Stimulated activated CD4-positive, alpha-beta T cell treated with anti-CD3 and anti-CD28 coated beads, Interleukin-1b, Interleukin-23, amount 100 ng/mL, for 1 hour (primary cell): ENCODE data around the gene NPTX1.

Source experiments
- DNase-seq, 2 donors: peaks; one replicate each; pipeline ENCODE4 v3.0.0-alpha.2; 2020; ENCODE audit warnings: low read depth in 2 of 2

Gene NPTX1

GRCh38 chr17:80459234-80459633 lies 17.2 kb downstream of the NPTX1 start:
- no peak for DNase-seq

GRCh38 chr17:80458016-80458415 lies 18.4 kb downstream of the NPTX1 start:
- DNase-seq = no peak

- no peak for DNase-seq
Measured at GRCh38 chr17:80457236-80457856, 19.1 kb downstream of the NPTX1 start.

- no peak for DNase-seq
Measured at GRCh38 chr17:80456465-80457235, 19.8 kb downstream of the NPTX1 start.

GRCh38 chr17:80455784-80456183 lies 20.6 kb downstream of the NPTX1 start:
- DNase-seq = no peak

- DNase-seq = no peak
Measured at GRCh38 chr17:80455336-80455710, 21.1 kb downstream of the NPTX1 start.

- peak; percentile 86 to 91 for DNase-seq
Measured at GRCh38 chr17:80454557-80455335, 21.7 kb downstream of the NPTX1 start.

GRCh38 chr17:80453998-80454556 lies 22.3 kb downstream of the NPTX1 start:
- DNase-seq = no peak

GRCh38 chr17:80453126-80453997 lies 23.0 kb downstream of the NPTX1 start:
- no peak for DNase-seq

- DNase-seq = no peak
Measured at GRCh38 chr17:80452173-80452915, 24.1 kb downstream of the NPTX1 start.

GRCh38 chr17:80451104-80451775 lies 25.2 kb downstream of the NPTX1 start:
- no peak for DNase-seq

GRCh38 chr17:80449930-80450576 lies 26.4 kb downstream of the NPTX1 start:
- no peak for DNase-seq

- no peak for DNase-seq
Measured at GRCh38 chr17:80449194-80449929, 27.0 kb downstream of the NPTX1 start.

- no peak for DNase-seq
Measured at GRCh38 chr17:80447790-80448189, 28.6 kb downstream of the NPTX1 start.

GRCh38 chr17:80446645-80447405 lies 29.6 kb downstream of the NPTX1 start:
- no peak for DNase-seq

- no peak for DNase-seq
Measured at GRCh38 chr17:80445726-80446110, 30.7 kb downstream of the NPTX1 start.

- DNase-seq = no peak
Measured at GRCh38 chr17:80445007-80445725, 31.2 kb downstream of the NPTX1 start.

- DNase-seq = no peak
Measured at GRCh38 chr17:80444644-80444979, 31.8 kb downstream of the NPTX1 start.
